OCI-LY3 (cell line): Measurements from ENCODE around the gene ZSCAN22.

Source experiments
- H2AFZ ChIP-seq: fragments of 200-600, 300-600 bp; shearing (Covaris generic); 2 replicates; pipeline ENCODE4 v1.6.0; 2014; ENCODE audit warnings: antibody characterized with exemption, low read depth, low read length
- H3K27ac ChIP-seq: fragments of 200-600, 300-600 bp; sonication (generic); 2 replicates; pipeline ENCODE4 v1.5.1; 2014; ENCODE audit warnings: mild to moderate bottlenecking, low read length, moderate library complexity, mixed read lengths
- H3K27me3 ChIP-seq: fragments of 200-600, 300-600 bp; sonication (generic); 2 replicates; pipeline ENCODE4 v1.6.1; 2014; ENCODE audit warnings: low read depth, low read length, mixed read lengths
- H3K36me3 ChIP-seq: fragments of 200-600, 300-600 bp; sonication (generic); replicated peaks from 2 replicates; pipeline ENCODE3; 2014; ENCODE audit warnings: low read depth, low read length, mixed read lengths
- H3K4me1 ChIP-seq: fragments of 300-600, 200-600 bp; sonication (generic); 2 replicates; pipeline ENCODE4 v1.6.1; 2014; ENCODE audit warnings: low read length, mixed read lengths
- H3K4me2 ChIP-seq: fragments of 200-600, 300-600 bp; sonication (generic); 2 replicates; pipeline ENCODE4 v1.6.1; 2014; ENCODE audit warnings: low read length, mixed read lengths
- H3K4me3 ChIP-seq: fragments of 300-600, 200-600 bp; sonication (generic); 2 replicates; pipeline ENCODE4 v1.5.1; 2014; ENCODE audit warnings: antibody characterized with exemption, mild to moderate bottlenecking, low read length, moderate library complexity
- H3K79me2 ChIP-seq: fragments of 300-600, 200-600 bp; shearing (Covaris generic); 2 replicates; pipeline ENCODE4 v1.6.1; 2014; ENCODE audit warnings: mild to moderate bottlenecking, low read length, mixed read lengths
- H3K9ac ChIP-seq: fragments of 300-600, 200-600 bp; shearing (Covaris generic); 2 replicates; pipeline ENCODE4 v1.6.0; 2014; ENCODE audit warnings: mild to moderate bottlenecking, low read length, moderate library complexity
- H3K9me3 ChIP-seq: fragments of 200-600, 300-600 bp; shearing (Covaris generic); 2 replicates; pipeline ENCODE4 v1.6.1; 2014; ENCODE audit warnings: low read length, mixed read lengths; ENCODE audit not compliant: insufficient read depth
- H4K20me1 ChIP-seq: fragments of 200-600, 300-600 bp; sonication (generic); 2 replicates; pipeline ENCODE4 v1.6.1; 2016; ENCODE audit warnings: low read length, mixed read lengths; ENCODE audit not compliant: insufficient read depth
- CTCF ChIP-seq: fragments of 200-600, 300-600 bp; sonication (generic); IDR thresholded peaks from 2 replicates; pipeline ENCODE4 v1.5.1; 2014; ENCODE audit warnings: antibody characterized with exemption, low read length, low read depth
- EZH2phosphoT487 ChIP-seq: fragments of 200-600 bp; shearing (Covaris generic); IDR thresholded peaks from 2 replicates; pipeline ENCODE4 v1.6.1; 2018; ENCODE audit warnings: antibody characterized with exemption, mixed run types, low read depth

The ZSCAN22 gene

GRCh38 chr19:58385313-58385890 lies 58.6 kb downstream of the ZSCAN22 start:
- H3K9me3 ChIP-seq = no peaks in the 10 kb centered on the region
- TF ChIP-seq CTCF (no peak), EZH2phosphoT487 (no peak)
- H3K36me3 ChIP-seq = peaks cover 18% of the 10 kb centered on the region
- no peaks in the 10 kb centered on the region for H3K27me3 ChIP-seq
- peaks cover 32% of the 10 kb centered on the region for H3K4me1 ChIP-seq
- H3K27ac ChIP-seq = peak overlapping the region; percentile 90
- H3K9ac ChIP-seq = peak overlapping the region; percentile 95
- peak overlapping the region; percentile 94 for H3K4me2 ChIP-seq
- peaks cover 19% of the 10 kb centered on the region for H4K20me1 ChIP-seq
- peaks cover 61% of the 10 kb centered on the region for H3K79me2 ChIP-seq
- peak overlapping the region; percentile 86 for H3K4me3 ChIP-seq
- H2AFZ ChIP-seq = no peak overlapping the region

- peaks cover 67% of the 10 kb centered on the region for H3K79me2 ChIP-seq
- peaks cover 24% of the 10 kb centered on the region for H3K36me3 ChIP-seq
- peak overlapping the region; percentile 95 for H3K9ac ChIP-seq
- H4K20me1 ChIP-seq = peaks cover 25% of the 10 kb centered on the region
- H3K4me2 ChIP-seq = peak overlapping the region; percentile 94
- peak overlapping the region; percentile 90 for H3K27ac ChIP-seq
- TF ChIP-seq EZH2phosphoT487 (no peak), CTCF (no peak)
- H3K4me3 ChIP-seq = peak overlapping the region; percentile 86
- no peaks in the 10 kb centered on the region for H3K27me3 ChIP-seq
- no peaks in the 10 kb centered on the region for H3K9me3 ChIP-seq
- H3K4me1 ChIP-seq = peaks cover 32% of the 10 kb centered on the region
- no peak overlapping the region for H2AFZ ChIP-seq
Observed at GRCh38 chr19:58385891-58386575, 59.2 kb downstream of the ZSCAN22 start.

- peak within 1 kb of the TSS; percentile 95 for H3K9ac ChIP-seq
- peaks cover 26% of the 10 kb centered on the region for H4K20me1 ChIP-seq
- H2AFZ ChIP-seq = no peak within 1 kb of the TSS
- peaks cover 74% of the 10 kb centered on the region for H3K79me2 ChIP-seq
- TF ChIP-seq CTCF = no peak
- TF ChIP-seq EZH2phosphoT487 = no peak
- H3K36me3 ChIP-seq = peaks cover 25% of the 10 kb centered on the region
- peak within 1 kb of the TSS; percentile 86 for H3K4me3 ChIP-seq
- H3K9me3 ChIP-seq = no peaks in the 10 kb centered on the region
- H3K4me1 ChIP-seq = peaks cover 32% of the 10 kb centered on the region
- H3K27me3 ChIP-seq = no peaks in the 10 kb centered on the region
- H3K4me2 ChIP-seq = peak within 1 kb of the TSS; percentile 94
- H3K27ac ChIP-seq = peak within 1 kb of the TSS; percentile 90
Observed at GRCh38 chr19:58386576-58387337, 60.0 kb downstream of the ZSCAN22 start, which contains the start of gene RPS5. RPS5 (plus strand) TSS chr19:58387269; CDS start chr19:58388138, 869 bp downstream.
